HUDEP-2 (cell line): ENCODE results near the gene TRPM2.

ENCODE experiments used
- DNase-seq, 76 experiments: peaks; one replicate each; lab custom pipeline; 2025; ENCODE audit not compliant: unreplicated experiment in 76 of 76; lab: John Stamatoyannopoulos, UW

The TRPM2 gene

DNA sequence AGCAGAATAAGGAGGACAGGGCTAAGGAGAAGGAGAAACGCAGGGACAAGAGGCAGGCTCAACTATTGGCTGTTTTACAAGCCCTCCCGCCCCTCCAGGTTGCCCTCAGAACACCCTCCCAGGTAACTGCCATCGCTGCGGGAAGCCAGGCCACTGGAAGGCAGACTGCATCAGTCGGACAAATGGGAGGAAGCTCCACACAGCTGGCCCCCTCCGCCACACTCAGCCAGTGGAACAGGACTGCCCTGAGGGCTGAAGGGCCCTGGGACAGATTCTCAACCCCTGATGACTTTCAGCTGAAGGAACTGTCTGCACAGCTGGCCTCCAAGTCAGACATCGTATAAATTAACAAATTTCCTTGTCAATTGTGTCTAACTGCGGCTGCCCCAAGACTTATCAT is 123.7 kb downstream of the TRPM2 start:
- DNase-seq, result no peak

DNA sequence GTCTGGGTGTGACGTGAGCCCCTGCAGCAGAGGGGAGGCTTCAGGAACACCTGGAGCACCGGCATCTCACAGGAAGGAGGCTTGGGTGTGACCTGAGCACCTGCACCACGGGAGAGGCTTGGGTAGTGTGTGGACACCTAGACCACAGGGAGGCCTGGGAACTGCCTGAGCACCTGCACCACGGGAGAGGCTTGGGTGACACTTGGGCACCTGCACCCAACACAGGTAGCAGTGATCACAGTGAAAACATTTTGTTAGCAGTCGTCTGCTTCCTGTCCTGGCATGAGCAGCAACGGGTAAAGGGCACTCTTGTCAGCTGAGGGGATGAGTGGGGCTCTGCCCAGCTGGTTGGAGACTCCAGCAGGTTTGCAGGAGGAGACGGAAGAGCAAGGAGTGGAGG is 124.3 kb downstream of the TRPM2 start:
- DNase-seq, result no peak

DNA sequence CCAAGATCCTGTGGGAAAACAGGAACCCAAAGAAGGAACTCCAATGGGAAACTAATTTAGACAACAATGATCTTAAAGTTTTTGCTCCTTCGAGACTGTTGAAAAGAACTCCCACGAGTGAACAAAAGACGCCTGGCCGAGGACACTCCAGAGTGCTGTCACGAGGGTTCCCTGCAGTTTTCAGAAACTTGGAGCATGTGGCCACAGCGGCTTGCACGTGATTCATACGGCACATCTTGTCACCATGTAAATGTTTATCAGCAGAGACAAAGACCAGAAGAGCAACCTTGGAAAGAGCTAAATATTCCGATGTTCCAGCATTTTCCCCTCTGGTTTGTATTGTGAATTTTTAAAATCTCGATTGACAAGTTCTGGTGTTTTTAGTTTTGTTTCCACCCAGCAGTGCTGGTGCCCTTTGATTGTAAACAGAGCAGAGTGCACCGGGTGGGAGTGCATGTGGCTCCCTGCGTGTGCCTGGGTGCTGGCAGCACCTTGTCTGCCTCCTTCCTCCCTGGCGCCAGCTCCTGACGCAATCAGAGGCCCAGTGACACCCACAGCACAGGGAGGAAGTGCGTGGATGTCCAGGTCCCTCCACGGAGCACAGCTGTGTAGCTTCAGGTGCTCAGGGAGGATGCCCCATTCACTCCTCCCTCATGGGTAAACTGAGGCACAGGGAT is 124.8 kb downstream of the TRPM2 start:
- no peak for DNase-seq

DNA sequence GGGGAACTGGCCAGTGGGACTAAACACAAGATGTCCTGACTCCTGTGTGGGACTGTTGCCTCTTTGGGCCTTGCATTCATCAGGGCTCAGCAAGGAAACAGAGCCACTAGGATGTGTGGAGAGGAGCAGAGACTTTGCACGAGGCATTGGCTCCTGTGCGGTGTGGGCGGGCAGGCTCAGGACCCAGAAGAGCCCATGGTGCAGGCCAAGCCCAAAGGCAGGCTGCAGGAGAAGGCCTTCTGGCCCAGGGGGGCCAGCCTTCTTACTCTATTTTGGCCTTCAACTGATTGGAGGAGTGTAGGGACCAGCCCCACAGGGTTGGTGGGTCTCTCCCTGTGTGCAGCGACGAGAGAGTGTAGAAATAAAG is 125.4 kb downstream of the TRPM2 start:
- no peak for DNase-seq

DNA sequence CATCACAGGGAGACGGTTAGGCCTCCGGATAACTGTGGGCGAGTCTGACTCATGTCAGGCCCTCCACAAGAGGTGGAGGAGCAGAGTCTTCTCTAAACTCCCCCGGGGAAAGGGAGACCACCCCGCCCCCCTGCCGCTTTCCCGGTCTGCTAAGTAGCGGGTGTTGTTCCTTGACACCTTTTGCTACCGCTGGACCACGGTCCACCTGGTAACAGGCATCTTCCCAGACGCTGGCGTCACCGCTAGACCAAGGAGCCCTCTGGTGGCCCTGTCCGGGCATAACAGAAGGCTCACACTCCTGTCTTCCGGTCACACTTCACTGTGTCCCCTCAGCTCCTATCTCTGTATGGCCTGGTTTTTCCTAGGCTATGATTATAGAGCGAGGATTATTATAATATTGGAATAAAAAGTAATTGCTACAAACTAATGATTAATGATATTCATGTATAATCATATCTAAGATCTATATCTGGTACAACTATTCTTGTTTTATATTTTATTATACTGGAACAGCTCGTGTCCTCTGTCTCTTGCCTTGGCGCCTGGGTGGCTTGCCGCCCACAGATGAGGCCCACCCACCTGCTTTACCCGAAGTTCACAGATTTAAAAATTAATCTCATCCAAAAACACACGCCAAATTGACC is 126.3 kb downstream of the TRPM2 start:
- peak in 25 of 76 experiments; percentile 6 to 49 (median 25) for DNase-seq

DNA sequence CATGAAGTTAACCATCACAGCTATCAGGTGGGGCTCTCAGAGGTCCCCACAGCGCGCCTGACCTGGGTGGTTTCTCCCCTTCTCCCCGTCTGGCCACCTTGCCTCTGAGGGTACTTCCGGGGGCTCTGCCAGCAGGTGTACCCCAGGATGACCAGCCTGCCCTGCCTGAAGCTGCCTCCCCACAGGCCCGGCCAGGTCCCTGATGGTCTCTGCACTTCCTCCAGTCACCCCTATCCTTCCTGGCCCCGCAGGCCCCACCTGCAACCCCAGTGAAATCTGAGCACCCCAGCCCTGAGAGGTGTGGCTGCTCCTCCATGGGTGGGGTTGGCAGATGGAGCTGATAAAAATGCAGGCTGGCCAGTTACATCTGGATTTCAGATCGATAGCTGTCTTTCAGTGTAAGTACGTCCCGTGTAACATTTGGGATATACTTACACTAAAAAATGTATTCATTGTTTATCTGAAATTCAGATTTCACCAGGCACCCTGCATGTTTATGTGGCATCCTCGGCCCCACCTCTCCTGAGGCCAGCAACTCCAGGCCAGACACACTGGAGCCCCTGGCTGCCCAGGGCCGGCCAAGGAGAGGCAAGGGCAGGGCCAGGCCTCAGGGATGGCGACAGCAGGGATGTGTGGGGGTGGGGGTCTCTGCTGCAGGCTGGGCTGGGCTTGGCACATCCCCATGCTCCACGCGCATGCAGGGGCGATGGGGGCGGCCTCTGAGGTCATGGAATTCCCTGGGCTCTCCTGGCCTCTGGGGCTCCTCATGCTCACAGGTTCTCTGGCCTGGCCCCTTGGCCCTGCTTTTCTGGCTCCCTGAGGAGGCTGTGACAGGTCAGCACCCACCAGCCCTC is 127.0 kb downstream of the TRPM2 start:
- DNase-seq, result no peak

DNA sequence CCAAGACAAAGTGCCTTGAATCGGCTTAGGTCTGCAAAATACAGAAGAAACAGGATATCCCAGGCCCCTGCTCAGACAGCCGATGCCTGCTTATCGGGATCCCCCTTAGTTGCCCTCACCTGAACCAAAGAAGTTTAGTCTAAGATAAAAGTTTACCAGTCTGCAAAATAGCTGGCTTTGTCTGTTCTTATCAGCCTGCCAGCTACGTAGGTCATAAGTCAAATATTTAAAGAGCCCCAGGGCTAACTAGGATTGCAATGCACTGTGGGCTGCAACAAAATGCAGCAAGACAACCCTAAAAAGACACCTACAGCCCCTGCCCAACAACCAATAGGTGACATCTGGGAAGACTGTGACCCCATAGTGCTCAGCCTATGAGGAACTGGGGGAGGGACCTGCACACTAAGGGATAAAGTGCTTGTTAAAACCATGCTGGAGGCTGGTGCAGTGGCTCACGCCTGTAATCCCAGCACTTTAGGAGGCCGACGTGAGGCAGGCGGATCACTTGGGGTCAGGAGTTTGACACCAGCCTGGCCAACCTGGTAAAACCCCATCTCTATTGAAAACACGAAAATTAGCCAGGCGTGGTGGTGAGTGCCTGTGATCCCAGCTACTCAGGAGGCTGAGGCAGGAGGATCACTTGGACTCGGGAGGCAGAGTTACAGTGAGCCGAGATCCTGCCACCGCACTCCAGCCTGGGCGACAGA is 129.3 kb downstream of the TRPM2 start:
- no peak for DNase-seq

DNA sequence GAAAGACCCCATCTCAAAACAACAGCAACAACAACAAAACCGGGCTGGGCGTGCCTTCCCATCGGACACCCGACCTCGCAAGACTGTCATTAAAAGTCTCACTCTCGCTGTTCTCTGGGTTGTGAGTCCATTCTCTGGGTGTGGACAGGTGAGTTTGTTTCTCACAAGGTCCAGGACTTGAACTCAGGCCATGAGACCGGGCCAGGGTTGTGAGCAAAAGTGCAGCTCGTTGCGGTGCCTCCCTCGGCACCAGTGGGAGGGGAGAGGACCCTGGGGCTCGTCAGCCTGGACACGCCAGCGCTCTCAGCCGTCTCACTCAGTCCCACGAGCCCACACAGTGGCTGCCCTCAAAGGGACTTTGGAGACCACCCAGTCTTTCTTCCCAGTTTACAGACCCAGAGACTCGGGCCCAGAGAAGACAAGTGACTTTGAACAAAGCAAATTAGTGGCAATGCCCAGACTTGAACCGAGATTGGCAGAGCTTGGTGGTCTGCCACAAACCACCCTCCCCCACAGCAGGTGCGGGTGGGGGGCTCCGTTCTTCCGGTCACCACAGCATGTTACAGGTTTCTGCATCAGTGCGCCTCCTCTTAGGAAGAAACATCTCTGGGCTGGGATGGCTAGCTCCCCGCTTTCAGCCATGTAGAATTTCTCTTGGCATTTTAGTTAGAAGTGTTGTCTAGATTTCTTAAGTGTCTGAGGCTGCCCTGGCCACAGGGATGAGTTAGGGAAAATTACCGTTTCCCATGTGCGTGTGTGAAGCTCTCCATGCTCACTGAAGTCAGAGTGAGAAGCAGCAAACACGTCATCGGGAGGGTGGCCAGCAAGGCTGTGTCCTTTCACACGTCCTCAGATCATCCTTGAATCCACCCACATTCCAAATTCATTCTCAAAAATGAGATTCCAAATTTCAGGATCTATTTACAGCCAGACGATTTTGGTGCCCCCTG is 130.1 kb downstream of the TRPM2 start:
- DNase-seq, result no peak

DNA sequence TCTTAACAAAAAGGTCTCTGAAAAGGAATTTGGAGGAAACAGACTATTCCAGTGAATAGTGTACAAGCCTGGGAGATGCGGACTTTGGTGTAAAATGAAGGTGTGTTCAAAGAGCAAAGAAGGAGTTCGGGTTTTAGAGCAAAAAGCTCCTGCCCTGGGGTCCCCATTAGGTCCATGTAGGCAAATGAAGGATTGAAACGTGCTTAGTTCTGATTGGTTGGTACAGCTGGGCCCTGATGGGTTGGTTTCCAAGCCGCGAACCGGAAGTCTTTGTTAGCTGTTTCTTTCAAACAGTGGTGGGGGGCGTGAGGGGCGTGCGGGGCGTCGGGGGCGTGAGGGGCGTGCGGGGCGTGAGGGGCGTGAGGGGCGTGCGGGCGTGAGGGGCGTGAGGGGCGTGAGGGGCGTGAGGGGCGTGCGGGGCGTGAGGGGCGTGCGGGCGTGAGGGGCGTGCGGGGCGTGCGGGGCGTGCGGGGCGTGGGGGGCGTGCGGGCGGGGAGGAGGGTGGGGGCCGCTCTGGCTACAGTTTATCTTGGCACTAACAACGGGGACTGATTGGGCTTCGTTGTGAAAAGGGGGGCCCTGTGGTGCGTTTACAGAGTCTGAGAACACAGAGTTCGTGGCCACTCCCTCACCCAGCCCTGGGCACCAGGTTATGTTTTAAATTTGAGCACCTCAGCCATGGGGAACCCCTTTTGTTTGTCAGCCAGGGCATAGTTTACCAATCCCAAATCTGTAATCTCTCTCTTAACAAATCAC is 131.3 kb downstream of the TRPM2 start:
- no peak for DNase-seq

DNA sequence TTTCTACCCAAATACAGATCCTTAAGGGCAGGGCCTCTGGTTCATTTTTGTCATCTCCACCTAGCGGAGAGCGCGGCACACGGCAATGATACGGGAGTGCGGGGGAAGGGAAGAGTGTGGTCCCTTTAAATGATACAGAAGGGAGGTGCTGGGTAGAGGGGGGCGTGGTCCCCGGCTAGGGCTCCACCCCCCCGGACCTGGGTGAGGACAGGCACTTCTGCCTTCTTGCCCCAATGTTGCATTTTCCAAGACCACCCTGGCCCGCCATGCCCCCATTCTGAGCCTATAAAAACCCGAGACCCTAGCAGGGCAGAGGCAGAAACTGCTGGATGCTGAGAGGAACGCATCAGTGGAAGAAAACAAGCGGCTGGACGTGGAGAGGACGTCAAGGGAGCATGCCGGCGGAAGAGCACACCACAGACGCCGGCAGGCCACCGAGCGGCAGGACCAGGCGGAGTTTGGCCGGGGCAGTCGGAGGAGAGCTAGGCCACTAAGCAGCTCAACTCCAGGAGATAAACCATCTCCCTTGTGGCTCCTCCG is 131.9 kb downstream of the TRPM2 start:
- DNase-seq, result no peak

DNA sequence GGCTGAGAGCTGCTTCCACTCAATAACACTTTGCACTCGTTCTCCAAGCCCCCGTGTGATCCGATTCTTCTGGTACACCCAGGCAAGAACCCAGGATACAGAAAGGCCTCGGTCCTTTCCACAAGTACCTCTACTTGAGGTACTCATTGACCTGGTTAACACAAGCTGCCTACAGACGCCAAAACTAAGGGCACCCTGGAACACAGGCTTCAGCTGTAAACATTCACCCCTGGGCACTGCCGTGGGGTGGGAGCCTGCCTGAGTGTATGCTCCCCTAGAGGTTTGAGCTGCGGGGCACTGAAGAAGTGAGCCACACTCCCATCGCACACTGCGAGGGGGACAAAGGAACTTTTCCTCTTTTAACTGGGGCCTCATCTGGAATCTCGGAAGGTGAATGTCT is 132.4 kb downstream of the TRPM2 start:
- DNase-seq, result no peak

DNA sequence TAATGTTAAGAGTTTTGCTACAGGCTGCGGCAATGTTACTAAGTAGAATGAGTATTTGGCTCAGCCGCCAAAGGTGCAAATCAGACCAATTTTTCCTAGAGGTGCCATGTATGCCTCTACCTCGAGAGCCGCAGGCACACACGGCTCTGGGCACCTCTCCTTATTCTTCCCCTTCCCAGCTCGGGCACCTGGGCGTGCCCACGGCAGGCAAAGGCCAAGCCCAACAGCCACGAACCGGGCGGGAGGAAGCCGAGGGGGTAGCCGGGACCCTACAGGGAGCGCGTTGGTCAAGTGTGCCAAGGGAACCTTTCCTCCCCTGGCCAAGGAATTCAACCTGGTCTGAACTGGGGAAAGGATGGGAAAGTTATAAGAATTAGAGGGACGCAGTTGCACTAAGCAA is 132.9 kb downstream of the TRPM2 start:
- no peak for DNase-seq

DNA sequence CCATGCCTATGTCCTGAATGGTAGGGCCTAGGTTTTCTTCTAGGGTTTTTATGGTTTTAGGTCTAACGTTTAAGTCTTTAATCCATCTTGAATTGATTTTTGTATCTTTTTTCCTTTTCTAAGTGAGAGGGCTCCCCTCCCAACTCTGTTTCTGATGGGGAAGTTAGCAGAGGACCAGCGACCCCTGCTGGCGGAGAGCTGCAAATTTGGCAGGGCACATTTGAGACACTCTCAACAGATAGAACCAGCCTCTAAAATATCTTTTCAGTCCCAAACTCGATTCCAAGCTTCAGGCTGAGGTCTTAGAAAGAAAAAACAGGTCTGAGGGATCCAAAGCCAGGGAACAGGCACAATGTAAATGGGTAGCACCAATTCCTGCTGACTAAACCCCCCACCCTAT is 134.4 kb downstream of the TRPM2 start:
- DNase-seq, result peak in 33 of 76 experiments; percentile 5 to 52 (median 23)

DNA sequence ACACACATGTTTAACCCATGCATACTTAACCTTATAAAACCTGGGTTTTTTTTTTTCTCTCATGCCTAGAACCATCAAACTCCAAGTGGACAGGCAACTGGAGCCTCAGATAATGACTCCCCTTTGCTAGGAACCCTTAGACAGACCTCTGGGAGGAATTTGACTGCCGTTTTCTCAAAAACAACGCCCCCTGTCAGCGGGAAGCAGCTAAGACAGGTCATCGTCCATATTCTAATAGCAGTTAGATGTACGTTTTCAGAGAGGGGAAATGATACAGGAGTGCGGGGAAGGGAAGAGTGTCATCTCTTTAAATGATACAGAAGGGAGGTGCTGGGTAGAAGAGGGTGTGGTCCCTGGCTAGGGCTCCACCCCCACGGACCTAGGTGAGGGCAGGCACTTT is 136.5 kb downstream of the TRPM2 start:
- peak in 1 of 76 experiments; percentile 12 for DNase-seq

DNA sequence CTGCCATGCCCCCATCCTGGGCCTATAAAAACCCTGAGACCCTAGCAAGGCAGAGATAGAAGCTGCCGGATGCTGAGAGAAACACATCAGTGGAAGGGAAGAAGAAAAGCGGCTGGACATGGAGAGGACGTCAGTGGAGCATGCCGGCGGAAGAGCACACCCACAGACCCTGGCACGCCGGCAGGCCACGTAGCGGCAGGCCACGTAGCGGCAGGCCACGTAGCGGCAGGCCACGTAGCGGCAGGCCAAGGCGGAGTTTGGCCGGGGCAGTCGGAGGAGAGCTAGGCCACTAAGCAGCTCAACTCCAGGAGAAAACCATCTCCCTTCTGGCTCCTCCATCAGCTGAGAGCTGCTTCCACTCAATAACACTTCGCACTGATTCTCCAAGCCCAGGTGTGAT is 137.0 kb downstream of the TRPM2 start:
- no peak for DNase-seq

DNA sequence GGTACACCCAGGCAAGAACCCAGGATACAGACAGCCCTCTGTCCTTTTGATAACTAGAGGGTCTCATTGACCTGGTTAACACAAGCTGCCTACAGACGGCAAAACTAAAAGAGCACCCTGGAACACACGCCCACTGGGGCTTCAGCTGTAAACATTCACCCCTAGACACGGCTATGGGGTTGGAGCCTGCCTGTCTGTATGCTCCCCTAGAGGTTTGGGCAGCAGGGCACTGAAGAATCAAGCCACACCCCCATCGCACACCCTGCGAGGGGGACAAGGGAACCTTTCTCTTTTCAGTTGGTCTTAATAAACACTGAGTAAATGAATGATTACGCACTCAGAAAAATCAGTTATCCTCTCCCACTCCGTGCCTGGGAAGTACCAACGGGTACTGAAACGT is 137.4 kb downstream of the TRPM2 start:
- DNase-seq, result no peak
